DOHH2 (cell line): ENCODE results near the gene VEGFA.

Source experiments
- H3F3A ChIP-seq: fragments of 200-600 bp; sonication (generic), shearing (Covaris generic); 2 replicates; pipeline ENCODE4 v1.6.0; 2016; ENCODE audit warnings: antibody characterized with exemption, mild to moderate bottlenecking; ENCODE audit not compliant: control insufficient read depth, insufficient read depth
- H3K27ac ChIP-seq: fragments of 200-600 bp; sonication (generic); 2 replicates; pipeline ENCODE4 v1.5.1; 2014; ENCODE audit warnings: low read depth, mild to moderate bottlenecking, low read length, moderate library complexity
- H3K27me3 ChIP-seq: fragments of 200-600 bp; sonication (generic); 2 replicates; pipeline ENCODE4 v1.6.1; 2014; ENCODE audit warnings: mild to moderate bottlenecking, low read length, mixed read lengths; ENCODE audit not compliant: control insufficient read depth
- H3K36me3 ChIP-seq: fragments of 200-600 bp; sonication (generic); 2 replicates; pipeline ENCODE4 v1.6.1; 2014; ENCODE audit warnings: mild to moderate bottlenecking, low read length, moderate library complexity, mixed read lengths; ENCODE audit not compliant: control insufficient read depth
- H3K4me1 ChIP-seq: fragments of 200-600 bp; sonication (generic); 2 replicates; pipeline ENCODE4 v1.6.1; 2014; ENCODE audit warnings: mild to moderate bottlenecking, low read length, mixed read lengths; ENCODE audit not compliant: control insufficient read depth
- H3K4me2 ChIP-seq: fragments of 200-600 bp; sonication (generic); 2 replicates; pipeline ENCODE4 v1.6.0; 2014; ENCODE audit warnings: mild to moderate bottlenecking, low read length, moderate library complexity
- H3K4me3 ChIP-seq: fragments of 200-600 bp; sonication (generic); 2 replicates; pipeline ENCODE4 v1.5.1; 2014; ENCODE audit warnings: mild to moderate bottlenecking, low read length, mixed read lengths
- H3K79me2 ChIP-seq: fragments of 200-600 bp; sonication (generic); 2 replicates; pipeline ENCODE4 v1.6.1; 2014; ENCODE audit warnings: mild to moderate bottlenecking, low read length, mixed read lengths; ENCODE audit not compliant: control insufficient read depth
- H3K9me2 ChIP-seq: fragments of 200-600 bp; sonication (generic); replicated peaks from 2 replicates; pipeline ENCODE4 v1.6.1; 2014; ENCODE audit warnings: mild to moderate bottlenecking, low read length, mixed read lengths; ENCODE audit not compliant: control insufficient read depth
- H3K9me3 ChIP-seq: fragments of 200-600 bp; sonication (generic); 2 replicates; pipeline ENCODE4 v1.6.1; 2014; ENCODE audit warnings: antibody characterized with exemption, low read length, mixed read lengths; ENCODE audit not compliant: control insufficient read depth, insufficient read depth
- H4K20me1 ChIP-seq: fragments of 200-600 bp; sonication (generic); 2 replicates; pipeline ENCODE4 v1.6.0; 2014; ENCODE audit warnings: low read depth, mild to moderate bottlenecking, antibody characterized with exemption, low read length, moderate library complexity; ENCODE audit not compliant: control insufficient read depth, insufficient read depth
- CTCF ChIP-seq: fragments of 200-600 bp; sonication (generic); IDR thresholded peaks from one replicate; pipeline ENCODE4 v1.5.1; 2014; ENCODE audit warnings: antibody characterized with exemption, mild to moderate bottlenecking, low read depth, low read length; ENCODE audit not compliant: poor library complexity, severe bottlenecking
- EZH2phosphoT487 ChIP-seq: fragments of 200-600 bp; sonication (generic); IDR thresholded peaks from 2 replicates; pipeline ENCODE4 v1.6.1; 2017; ENCODE audit warnings: borderline replicate concordance, mild to moderate bottlenecking, antibody characterized with exemption, low read length, moderate library complexity, mixed read lengths

Gene VEGFA

GRCh38 chr6:43788301-43788700 lies 18.3 kb downstream of the VEGFA start:
- Histone ChIP-seq H3K4me2 (no peak overlapping the region), H3K27ac (no peak overlapping the region), H3K4me3 (no peak overlapping the region), H4K20me1 (no peaks in the 10 kb centered on the region), H3F3A (0 out of 2 replicates have a peak, but pooled peaks cover 4% of the 10 kb centered on the region), H3K9me3 (no peaks in the 10 kb centered on the region), H3K4me1 (no peaks in the 10 kb centered on the region), H3K36me3 (peaks cover 20% of the 10 kb centered on the region), H3K9me2 (no peaks in the 10 kb centered on the region), H3K27me3 (no peaks in the 10 kb centered on the region), H3K79me2 (no peaks in the 10 kb centered on the region)
- no peak for TF ChIP-seq EZH2phosphoT487
- TF ChIP-seq CTCF = no peak

GRCh38 chr6:43789447-43789846 lies 19.4 kb downstream of the VEGFA start:
- Histone ChIP-seq H3K4me3 (no peak overlapping the region), H3K9me3 (no peaks in the 10 kb centered on the region), H3F3A (0 out of 2 replicates have a peak, but pooled peaks cover 4% of the 10 kb centered on the region), H3K36me3 (peaks cover 9% of the 10 kb centered on the region), H3K9me2 (no peaks in the 10 kb centered on the region), H3K4me2 (no peak overlapping the region), H3K27me3 (no peaks in the 10 kb centered on the region), H4K20me1 (no peaks in the 10 kb centered on the region), H3K79me2 (no peaks in the 10 kb centered on the region), H3K4me1 (no peaks in the 10 kb centered on the region), H3K27ac (no peak overlapping the region)
- TF ChIP-seq EZH2phosphoT487 (no peak), CTCF (no peak)

- no peaks in the 10 kb centered on the region for H4K20me1 ChIP-seq
- no peaks in the 10 kb centered on the region; the same call in 1 of the 2 replicates for H3K27me3 ChIP-seq
- no peaks in the 10 kb centered on the region for H3K9me3 ChIP-seq
- no peaks in the 10 kb centered on the region for H3K9me2 ChIP-seq
- no peaks in the 10 kb centered on the region for H3K79me2 ChIP-seq
- H3K4me1 ChIP-seq = no peaks in the 10 kb centered on the region
- no peak overlapping the region for H3K4me3 ChIP-seq
- 0 out of 2 replicates have a peak, but pooled peaks cover 4% of the 10 kb centered on the region for H3F3A ChIP-seq
- H3K36me3 ChIP-seq = peaks cover 5% of the 10 kb centered on the region
- no peak for TF ChIP-seq CTCF
- TF ChIP-seq EZH2phosphoT487 = no peak
- H3K27ac ChIP-seq = no peak overlapping the region
- H3K4me2 ChIP-seq = no peak overlapping the region
Observed at GRCh38 chr6:43790031-43790430, 20.0 kb downstream of the VEGFA start.
